ENCODE data around the gene PLXNA4.

- TF ChIP-seq CTCF (tag by site-specific recombination; IDR thresholded peaks at IDR 0.05) (no peak), ZNF366 (tag by site-specific recombination; conservative IDR thresholded peaks at IDR 0.05) (no peak), ZNF548 (tag by site-specific recombination; IDR thresholded peaks at IDR 0.05) (no peak), ZNF843 (tag by site-specific recombination; IDR thresholded peaks at IDR 0.05) (no peak), OVOL3 (tag by site-specific recombination; IDR thresholded peaks at IDR 0.05) (no peak), ZBTB49 (tag by site-specific recombination; IDR thresholded peaks at IDR 0.05; ENCODE audit: low read depth) (no peak), ZNF768 (tag by site-specific recombination; IDR thresholded peaks at IDR 0.05) (no peak), YY1 (tag by site-specific recombination; IDR thresholded peaks at IDR 0.05) (no peak), ZNF785 (tag by site-specific recombination; IDR thresholded peaks at IDR 0.05) (no peak), ZNF626 (tag by site-specific recombination; IDR thresholded peaks at IDR 0.05) (no peak), ZNF202 (tag by site-specific recombination; IDR thresholded peaks at IDR 0.05; ENCODE audit: borderline replicate concordance) (no peak), ZNF423 (tag by site-specific recombination; IDR thresholded peaks at IDR 0.05) (no peak), ZNF624 (tag by site-specific recombination; IDR thresholded peaks at IDR 0.05) (no peak)
Measured at GRCh38 chr7:132476541-132476940, 99.7 kb downstream of the PLXNA4 start.

Data from HEK293 (cell line).